HG02588 (cell line): ENCODE results near the gene SNX13.
"Not testable (repeated sequence)": the region's sequence is repeated elsewhere in the genome, so short reads cannot be mapped to it uniquely, and the experiment has no call there.

Experiments
- ATAC-seq: cut with Tn5 transposase; IDR thresholded peaks from one replicate; pipeline ENCODE4 v1.9.1; 2021; ENCODE audit warnings: mild to moderate bottlenecking, moderate library complexity; ENCODE audit not compliant: unreplicated experiment

The SNX13 gene

DNA sequence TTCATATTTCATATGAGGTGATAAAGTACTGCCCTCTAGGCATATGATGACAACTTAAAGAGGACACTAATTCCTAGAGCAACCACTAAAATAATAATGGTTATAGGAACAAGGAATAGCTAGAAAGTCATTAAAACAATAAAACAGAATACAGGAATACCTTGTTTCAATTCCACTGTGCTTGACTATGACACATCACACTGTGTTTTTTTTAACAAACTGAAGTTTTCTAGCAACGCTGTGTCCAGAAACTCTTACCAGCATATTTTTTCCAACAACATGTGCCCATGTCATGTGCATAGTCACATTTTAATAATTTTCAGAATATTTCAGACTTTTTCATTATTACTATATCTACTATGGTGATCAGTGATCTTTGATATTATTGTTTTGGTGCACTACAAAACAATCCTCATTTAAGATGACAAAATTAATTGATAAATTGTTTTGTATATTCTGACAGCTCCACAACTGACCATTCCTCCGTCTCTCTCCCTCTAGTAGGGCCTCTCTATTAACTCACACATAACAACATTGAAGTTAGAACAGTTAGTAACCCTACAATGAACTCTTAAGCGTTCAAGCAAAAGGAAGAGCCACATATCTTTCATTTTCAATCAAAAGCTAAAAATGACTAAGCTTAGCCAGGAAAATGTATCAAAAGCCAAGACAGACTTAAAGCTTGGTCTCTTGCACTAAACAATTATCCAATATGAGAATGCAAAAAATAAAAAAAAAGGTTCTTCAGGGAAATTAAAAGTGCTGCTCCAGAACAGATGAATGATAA, 85.8 kb downstream of the SNX13 start:
- no peak for ATAC-seq

DNA sequence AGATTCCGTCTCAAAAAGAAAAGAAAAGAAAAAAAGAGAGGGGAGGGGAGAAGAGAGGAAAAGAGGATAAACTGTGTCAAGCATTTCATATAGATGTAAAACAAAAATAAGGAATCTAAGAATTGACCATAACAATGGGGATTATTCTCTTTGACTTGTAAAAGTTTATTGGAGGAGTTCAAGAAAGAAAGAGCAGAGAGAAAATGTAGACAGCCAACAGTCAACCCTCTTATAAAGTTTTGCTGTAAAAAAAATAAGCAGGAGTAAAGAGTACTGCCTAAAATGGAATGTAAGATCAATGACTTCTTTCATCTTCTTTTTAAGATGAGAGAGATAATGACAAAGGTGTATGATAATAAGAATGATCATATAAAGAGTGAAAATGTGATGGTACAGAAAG, 87.9 kb downstream of the SNX13 start:
- no peak for ATAC-seq

DNA sequence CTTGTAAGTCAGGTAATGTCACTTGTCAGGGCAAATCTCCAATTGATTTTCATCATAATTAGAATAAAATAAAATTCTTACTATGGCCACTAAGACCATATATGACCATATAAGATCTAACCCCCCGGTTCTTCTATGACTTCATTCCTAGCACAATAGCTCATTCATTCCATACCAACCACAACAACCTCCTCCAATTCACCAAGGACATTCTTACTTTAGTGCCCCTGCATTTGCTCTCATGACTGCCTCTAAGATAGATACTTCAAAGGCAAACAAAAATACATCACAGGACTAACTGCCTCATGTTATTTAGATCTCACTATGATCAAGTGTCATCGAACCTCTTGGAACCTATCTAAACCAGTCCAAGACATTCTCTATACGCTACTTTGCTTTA, 90.8 kb downstream of the SNX13 start:
- ATAC-seq: no peak

DNA sequence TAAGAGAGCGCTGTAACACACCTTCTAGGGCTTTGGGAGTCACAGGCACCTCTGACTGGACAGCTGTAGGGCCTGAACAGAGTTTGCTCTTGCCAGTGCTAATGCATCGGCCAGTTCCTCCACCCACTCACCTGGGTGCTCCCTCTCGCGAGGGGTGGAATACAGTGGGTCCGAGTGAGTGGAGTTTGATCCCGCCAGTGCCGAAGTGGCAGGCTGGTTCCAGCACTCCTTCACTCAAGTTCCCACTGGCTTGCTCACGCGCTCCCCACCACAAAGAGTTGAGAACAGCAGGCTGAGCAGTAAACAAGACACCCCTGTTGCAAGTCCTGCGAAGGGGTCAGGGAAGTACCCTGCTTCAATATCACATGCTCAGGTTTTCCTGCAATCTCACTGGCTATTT, 91.8 kb downstream of the SNX13 start:
- no peak for ATAC-seq

DNA sequence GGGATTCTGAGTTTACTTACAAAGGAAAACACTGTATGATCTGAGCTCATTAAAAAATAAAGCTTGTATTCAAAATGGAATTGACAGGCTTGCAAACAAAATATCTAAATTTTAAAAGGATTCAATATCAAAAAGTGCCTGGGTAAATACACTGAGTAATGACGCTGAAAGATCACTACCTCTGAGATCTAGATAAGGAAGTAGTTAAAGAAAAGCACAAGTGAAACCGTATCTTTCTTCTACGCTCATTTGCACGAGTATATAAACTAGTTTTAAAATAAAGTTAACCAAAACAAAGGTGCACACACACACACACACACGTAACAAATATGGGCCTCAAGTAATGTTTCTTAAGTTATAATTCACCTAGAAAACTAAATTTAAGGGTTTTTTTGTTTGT, 93.4 kb downstream of the SNX13 start:
- no peak for ATAC-seq

DNA sequence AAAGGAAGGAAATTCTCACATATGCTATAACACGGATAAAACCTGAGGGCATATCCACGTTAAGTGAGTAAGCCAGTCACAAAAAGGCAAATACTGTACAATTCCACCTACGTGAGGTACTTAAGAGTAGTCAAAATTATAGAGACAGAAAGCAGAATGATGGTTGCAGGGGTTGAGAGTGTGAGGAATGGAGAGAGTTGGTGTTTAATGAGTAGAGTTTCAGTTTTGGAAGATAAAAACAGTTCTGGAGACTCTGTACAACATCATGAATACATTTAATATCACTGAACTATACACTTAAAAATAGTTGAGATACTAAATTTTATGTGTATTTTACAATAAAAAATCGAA, 95.1 kb downstream of the SNX13 start:
- ATAC-seq: no peak

DNA sequence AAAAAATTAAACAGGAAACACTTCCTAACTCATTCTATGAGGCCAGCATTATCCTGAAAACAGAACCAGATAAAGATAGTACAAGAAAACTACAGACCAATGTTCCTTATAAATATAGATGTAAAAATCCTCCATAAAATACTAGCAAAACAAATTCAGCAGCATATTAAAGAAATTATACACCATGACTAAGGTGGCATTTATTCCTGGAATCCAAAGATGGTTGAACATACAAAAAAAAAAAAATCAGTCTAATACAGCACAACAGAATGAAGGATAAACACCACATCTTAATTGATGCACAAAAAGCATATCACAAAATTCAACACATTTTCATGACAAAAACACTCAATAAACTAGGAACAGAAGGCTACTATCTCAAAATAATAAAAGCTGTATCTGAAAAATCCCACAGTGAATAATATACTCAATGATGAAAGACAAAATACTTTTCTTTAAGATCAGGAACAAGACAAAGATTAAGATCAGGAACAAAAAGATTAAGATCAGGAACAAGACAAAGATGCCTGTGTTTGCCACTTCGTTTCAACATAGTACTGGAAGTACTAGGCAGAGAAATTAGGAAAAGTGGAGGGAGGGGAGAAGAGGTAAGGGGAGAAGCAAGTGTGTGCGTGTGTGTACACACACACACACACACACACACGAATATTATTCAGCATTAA, 95.6 kb downstream of the SNX13 start:
- ATAC-seq: no peak

DNA sequence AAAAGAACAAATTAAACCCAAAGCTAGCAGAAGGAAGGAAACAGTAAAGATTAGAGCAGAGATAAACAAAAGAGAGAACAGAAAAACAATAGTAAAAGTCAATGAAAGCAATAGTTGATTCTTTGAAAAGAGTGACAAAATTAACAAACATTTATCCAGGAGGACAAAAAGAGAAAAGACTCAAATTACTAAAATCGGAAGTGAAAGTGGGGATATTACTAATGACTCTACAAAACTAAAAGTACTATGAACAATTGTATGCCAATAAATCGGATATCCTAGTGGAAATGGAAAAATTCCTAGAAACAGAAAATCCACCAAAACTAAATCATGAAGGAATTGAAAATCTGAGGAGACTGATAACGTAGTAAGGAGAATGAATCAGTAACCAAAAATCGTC, 96.3 kb downstream of the SNX13 start:
- ATAC-seq: no peak

DNA sequence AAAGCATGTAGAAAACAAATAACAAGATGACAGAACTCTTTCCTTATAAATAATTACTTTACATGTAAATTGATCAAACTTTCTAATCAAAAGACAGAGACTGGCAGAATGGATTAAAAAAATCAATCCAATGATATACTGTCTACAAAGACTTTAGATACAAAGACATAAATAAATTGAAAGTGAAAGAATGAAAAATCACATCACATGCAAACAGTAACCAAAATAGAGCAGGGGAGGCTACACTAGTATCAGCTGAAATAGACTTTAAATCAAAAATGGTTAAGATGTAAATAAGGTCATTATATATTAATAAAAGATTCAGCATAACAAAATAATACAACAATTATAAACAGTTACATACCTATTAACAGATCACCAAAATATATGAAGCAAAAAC, 97.3 kb downstream of the SNX13 start:
- ATAC-seq: no peak

DNA sequence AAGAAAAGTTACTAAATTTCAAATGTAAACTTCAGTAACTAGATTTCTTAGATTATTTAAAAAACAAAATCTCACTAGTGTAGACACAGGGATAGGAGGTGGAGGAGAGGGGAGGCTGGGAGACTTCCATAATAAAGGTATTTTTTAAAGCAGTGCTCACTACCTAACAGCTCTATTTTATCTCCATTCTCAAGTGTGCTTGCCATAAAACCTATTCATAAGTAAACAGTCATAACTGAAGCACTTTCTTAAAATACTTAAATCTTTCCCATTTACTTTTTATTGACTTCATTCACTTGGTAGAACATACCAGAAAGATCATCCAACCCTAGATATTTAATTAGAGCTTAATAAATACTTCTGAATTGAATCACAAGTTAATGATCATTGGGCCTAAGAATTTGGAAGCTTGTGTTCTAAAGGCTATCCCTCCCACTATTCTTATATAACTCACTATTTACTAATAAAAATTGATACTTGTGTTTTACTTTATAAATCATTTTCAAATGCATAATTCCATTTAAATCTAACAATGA, 107.4 kb downstream of the SNX13 start:
- ATAC-seq: no peak

DNA sequence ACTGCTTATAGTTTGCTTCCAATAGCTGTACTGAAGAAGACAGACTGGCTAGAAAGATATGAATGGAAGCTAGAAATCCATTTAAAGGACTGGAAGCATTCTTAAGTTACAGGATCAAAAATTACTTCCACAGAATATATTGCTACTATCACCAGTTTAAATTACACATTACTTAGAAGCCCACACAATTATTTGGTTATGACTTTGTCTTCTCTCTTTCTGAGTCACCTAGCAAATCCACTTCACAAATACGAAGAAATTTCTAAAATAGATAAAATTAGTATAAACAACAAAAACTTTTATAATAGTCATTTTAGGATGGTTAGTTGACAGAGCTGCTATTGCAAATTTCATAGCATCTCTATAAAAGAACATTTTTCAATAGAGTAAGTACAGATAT, 108.1 kb downstream of the SNX13 start:
- ATAC-seq: no peak

DNA sequence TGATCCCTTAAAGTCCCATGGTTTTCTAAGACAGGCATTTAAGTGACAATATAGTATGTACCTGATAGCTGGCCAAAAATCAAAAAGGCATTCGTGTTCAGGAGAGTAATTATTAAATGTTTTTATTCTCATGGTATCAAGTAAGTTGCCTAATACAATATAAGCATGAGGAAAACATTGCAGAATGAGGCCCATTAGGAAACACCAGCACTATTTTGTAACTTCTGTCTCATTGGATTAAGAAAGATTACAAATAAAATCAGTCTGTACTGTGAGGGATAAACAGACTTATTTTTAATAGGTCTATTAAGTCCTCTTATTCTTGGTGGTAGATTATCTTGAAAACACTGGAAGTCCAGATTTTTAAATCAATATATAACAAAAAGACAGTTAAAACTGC, 110.1 kb downstream of the SNX13 start:
- no peak for ATAC-seq

DNA sequence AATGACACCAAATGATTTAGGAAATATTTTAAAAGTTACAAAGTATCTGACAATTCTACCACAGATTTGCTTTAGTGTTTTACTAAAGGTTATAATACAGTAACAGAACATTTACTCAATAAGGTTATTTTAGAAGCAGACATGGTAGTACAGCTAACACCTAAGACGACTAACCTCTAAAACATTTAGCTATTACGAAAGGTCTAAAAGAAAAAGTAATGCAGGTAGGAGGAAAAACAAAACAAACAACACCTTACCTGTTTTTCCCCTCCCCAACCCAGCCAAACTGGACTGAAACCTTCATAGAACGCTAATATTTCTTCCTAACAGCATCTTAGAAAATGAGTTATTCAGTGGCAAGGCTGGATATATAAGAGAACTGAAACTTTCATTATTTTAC, 111.3 kb downstream of the SNX13 start:
- ATAC-seq: no peak

DNA sequence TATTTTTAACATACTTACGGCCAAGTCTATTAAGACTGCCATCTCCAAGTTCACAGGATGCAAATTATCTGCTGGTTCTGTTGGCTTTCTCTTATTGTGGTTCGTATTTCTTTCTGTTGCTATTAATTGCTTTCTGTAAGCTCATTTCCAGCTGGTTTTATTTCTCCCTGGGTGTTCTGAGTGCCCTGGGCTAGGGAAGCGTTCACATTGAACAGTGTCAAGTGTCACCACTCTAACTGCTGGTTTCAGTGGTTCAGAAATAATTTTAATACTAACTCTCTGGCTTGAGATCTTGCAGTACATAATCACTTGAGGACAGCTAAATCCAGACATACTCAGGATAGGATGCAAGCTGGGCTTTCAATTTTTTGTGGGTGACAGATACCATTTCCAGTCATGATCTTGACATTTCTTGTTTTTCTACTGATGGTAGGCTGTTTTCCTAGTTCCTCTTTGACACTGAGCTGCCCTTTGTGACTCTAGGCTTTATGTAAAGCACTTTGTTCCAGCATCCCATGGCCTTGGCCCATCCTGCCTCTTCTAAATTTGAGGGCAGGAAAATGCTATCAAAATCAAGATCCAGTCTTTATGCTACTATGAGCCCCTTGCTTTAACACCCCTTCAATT, 117.6 kb downstream of the SNX13 start:
- ATAC-seq: no peak

DNA sequence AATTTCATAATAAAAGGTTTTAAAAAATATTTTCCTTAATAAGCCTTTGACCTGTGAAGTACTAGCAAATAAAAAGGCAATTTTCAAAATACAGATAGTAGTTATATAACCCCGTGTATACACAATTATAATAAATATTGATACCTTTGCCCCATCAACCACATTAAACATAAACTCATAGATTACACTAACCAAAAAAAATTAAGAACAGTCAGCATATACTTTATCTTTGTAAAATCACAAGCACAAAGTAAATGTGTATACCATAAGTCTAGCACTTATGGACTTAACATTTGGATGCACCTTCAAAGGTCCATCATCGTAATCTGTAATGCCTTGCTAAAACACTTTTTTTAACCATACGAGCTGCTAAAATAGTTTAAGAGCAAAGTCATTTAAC, 123.4 kb downstream of the SNX13 start:
- ATAC-seq: no peak

DNA sequence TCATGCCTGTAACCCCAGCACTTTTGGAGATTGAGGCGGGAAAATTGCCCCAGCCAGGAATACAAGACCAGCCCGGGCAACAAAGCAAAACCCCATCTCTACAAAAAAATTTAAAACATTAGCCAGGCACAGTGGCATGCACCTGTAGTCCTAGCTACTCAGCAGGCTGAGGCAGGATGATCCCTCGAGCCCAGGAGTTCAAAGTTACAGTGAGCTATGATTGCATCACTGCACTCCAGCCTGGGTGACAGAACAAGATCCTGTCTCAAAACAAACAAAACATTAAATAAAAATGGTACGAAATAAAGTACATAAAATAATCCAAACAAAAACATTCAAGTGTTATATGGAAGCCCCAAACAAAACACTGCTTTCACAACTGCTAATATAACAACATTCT, 125.0 kb downstream of the SNX13 start:
- no peak for ATAC-seq

DNA sequence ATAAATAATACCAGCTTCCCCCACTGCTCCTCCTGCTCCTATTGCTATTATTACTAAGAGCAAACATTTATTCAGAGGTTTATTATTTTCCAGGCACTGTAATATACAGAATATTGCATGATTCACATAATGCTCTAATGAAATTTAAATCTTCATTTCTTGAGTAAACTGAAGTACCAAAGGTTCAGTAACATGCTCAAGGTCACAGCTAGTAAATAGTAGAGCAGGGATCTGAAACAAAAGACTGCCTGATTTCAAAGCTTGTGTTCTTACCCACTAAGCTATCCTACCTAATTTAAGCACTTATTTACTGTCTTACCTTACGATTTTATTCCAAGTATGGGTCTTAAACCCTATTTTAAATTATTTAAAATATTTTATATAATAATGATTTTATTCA, 126.2 kb downstream of the SNX13 start:
- no peak for ATAC-seq

DNA sequence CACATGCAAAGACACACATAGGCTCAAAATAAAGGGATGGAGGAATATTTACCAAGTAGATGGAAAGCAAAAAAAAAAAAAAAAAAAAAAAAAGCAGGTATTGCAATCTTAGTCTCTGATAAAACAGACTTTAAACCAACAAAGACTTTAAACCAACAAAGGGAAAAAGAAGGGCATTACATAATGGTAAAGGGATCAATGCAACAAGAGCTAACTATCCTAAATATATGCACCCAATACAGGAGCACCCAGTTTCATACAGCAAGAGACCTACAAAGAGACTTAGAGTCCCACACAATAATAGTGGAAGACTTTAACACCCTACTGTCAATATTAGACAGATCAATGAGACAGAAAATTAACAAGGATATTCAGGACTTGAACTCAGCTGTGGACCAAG, 131.1 kb downstream of the SNX13 start:
- not testable (repeated sequence) for ATAC-seq

DNA sequence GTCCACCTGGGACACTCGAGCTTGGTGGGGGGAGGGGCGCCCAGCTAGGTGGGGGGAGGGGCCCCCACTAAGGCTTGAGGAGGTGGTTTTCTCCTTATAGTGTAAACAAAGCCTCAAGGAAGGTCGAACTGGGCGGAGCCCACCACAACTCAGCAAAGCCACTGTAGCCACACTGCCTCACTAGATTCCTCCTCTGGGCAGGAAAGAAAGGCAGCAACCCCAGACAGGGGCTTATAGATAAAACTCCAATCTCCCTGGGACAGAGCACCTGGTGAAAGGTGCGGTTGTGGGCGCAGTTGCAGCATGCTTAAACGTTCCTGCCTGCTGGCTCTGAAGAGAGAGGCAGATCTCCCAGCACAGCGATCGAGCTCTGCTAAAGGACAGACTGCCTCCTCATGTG, 133.1 kb downstream of the SNX13 start:
- ATAC-seq: no peak

DNA sequence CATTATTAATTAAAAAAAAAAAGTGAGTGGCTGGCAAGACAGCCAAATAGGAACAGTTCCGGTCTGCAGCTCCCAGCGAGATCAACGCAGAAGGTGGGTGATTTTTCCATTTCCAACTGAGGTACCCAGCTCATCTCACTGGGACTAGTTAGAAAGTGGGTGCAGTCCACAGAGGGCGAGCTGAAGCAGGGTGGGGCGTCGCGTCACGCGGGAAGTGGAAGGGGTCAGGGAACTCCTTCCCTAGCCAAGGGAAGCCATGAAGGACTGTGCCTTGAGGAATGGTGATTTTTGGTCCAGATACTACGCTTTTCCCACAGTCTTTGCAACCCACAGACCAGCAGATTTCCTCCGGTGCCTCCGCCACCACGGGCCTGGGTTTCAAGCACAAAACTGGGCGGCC, 133.7 kb downstream of the SNX13 start:
- ATAC-seq: no peak

DNA sequence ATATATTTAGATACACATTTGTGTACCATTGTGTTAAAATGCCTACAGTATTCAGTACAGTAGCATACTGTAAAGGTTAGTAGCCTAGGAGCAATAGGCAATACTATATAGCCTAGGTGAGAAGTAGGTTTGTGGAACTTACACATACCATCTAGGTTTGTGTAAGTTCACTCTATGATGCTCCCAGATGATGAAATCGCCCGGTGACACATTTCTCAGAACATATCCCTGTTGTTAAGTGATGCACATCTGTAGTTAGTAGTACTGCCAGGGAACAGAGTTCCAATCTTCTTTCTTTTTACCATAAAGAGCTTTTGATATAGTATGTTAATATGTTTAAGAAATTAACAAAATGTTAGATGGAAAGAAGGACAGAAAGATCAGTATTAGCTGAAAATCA, 138.2 kb downstream of the SNX13 start:
- no peak for ATAC-seq
